WTC11 (cell line): ENCODE measurements around the gene MSLN.

ENCODE experiments used
- CREB1 ChIP-seq: sonication (generic); formaldehyde crosslinking; IDR thresholded peaks from 2 replicates; pipeline ENCODE4 v1.8.0; 2023; ENCODE audit warnings: mild to moderate bottlenecking, missing genetic modification reagents
- CTCF ChIP-seq: fragments of 200-600 bp; IDR thresholded peaks from 2 replicates; pipeline ENCODE4 v1.8.0; 2022; ENCODE audit warnings: antibody characterized with exemption
- ESRRA ChIP-seq: sonication (generic); formaldehyde crosslinking; IDR thresholded peaks from 2 replicates; pipeline ENCODE4 v1.8.1; 2022; ENCODE audit warnings: mild to moderate bottlenecking, missing genetic modification reagents, borderline replicate concordance
- KAT7 ChIP-seq: sonication (generic); formaldehyde crosslinking; IDR thresholded peaks from 2 replicates; pipeline ENCODE4 v1.8.1; 2023; ENCODE audit warnings: missing genetic modification reagents, mild to moderate bottlenecking, borderline replicate concordance
- MAX ChIP-seq: sonication (generic); formaldehyde crosslinking; IDR thresholded peaks from 2 replicates; pipeline ENCODE4 v1.8.0; 2022; ENCODE audit warnings: mild to moderate bottlenecking, missing genetic modification reagents
- NFYB ChIP-seq: sonication (generic); formaldehyde crosslinking; conservative IDR thresholded peaks from 2 replicates; pipeline ENCODE4 v1.8.0; 2022; ENCODE audit warnings: low read depth, missing genetic modification reagents
- NR1H2 ChIP-seq: sonication (generic); formaldehyde crosslinking; IDR thresholded peaks from 2 replicates; pipeline ENCODE4 v1.9.0; 2021; ENCODE audit warnings: mild to moderate bottlenecking, moderate library complexity, missing genetic modification reagents
- NR2C2 ChIP-seq: sonication (generic); formaldehyde crosslinking; IDR thresholded peaks from 2 replicates; pipeline ENCODE4 v1.8.0; 2022; ENCODE audit warnings: mild to moderate bottlenecking, missing genetic modification reagents
- RELA ChIP-seq: sonication (generic); formaldehyde crosslinking; IDR thresholded peaks from 2 replicates; pipeline ENCODE4 v1.8.1; 2022; ENCODE audit warnings: missing genetic modification reagents, mild to moderate bottlenecking, borderline replicate concordance
- TCF7 ChIP-seq: sonication (generic); formaldehyde crosslinking; IDR thresholded peaks from 2 replicates; pipeline ENCODE4 v1.8.0; 2022; ENCODE audit warnings: mild to moderate bottlenecking, low read depth, missing genetic modification reagents, moderate library complexity
- TF ChIP-seq, protein P1 (sequence below): sonication (generic); formaldehyde crosslinking; IDR thresholded peaks from 2 replicates; pipeline ENCODE4 v1.8.1; 2023; ENCODE audit warnings: mild to moderate bottlenecking, missing genetic modification reagents, moderate library complexity

DNA sequence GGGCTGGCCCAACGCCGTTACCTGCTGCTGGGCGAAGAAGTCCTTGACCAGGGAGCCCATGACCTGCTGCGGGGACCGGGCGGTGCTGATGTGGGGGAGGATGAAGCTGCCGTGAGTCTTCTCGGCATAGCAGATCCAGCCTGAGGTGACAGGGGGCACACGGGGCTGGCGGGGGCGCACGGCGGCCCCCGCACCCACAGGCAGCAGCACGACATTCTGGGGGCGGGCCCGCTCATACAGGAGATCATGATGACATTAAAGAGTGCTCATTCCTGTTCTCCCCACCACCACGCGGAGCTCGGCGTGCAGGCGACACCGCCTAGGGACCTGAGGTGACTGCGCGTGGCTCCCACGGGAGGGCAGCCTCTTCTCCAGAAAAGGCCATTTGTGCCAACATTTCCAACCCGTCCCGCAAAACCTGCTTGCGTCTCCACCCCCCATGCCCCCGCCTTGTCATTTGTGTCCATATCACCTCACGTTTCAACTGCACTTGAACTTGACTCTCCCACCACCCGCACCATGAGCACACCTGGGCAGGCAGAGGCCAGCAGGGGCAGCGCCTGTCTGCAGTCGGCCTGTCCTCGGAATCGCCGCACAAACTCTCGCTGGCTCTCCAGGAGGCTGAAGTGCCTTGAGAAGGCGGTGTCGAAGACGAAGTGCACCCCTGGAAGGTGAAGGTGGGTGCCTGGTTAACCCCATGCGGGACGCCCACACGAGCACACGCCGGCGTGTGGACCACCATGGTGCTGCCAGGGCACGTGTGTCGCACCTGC is 26.1 kb upstream of the MSLN start:
- TF ChIP-seq CTCF: no peak
- no peak for TF ChIP-seq MAX (CRISPR knock-in tag)
- no peak for TF ChIP-seq CREB1 (CRISPR knock-in tag)
- no peak for TF ChIP-seq KAT7 (CRISPR knock-in tag)
- TF ChIP-seq, protein P1, sequence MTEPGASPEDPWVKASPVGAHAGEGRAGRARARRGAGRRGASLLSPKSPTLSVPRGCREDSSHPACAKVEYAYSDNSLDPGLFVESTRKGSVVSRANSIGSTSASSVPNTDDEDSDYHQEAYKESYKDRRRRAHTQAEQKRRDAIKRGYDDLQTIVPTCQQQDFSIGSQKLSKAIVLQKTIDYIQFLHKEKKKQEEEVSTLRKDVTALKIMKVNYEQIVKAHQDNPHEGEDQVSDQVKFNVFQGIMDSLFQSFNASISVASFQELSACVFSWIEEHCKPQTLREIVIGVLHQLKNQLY: no peak
- no peak for TF ChIP-seq ESRRA
- no peak for TF ChIP-seq TCF7 (CRISPR knock-in tag)
- TF ChIP-seq NR2C2 (CRISPR knock-in tag): no peak
- no peak for TF ChIP-seq RELA (CRISPR knock-in tag)
- no peak for TF ChIP-seq NFYB
- TF ChIP-seq NR1H2 (CRISPR knock-in tag): no peak
